Sigmoid colon (tissue), 4 donors: ENCODE results near the gene RASAL1.

Experiments
- POLR2A ChIP-seq, 2 donors: fragments of 450-650 bp; IDR thresholded peaks; one replicate each; pipeline ENCODE4 v1.6.1; 2016; ENCODE audit warnings: antibody characterized with exemption in 2 of 2, mild to moderate bottlenecking in 2 of 2, moderate library complexity in 2 of 2
- POLR2AphosphoS5 ChIP-seq, 4 donors: sonication (generic); formaldehyde crosslinking; IDR thresholded peaks; one replicate each; pipeline ENCODE4 v1.6.1; 2017; ENCODE audit warnings: antibody characterized with exemption in 4 of 4
- TF ChIP-seq, protein P1 (sequence below), 4 experiments: fragments of 450-650 bp in 3 of 4; fragments of 200-600 bp in 1 of 4; IDR thresholded peaks; one replicate each; pipeline ENCODE4 v1.5.1; 2016 to 2019; ENCODE audit warnings: antibody characterized with exemption in 4 of 4, mild to moderate bottlenecking in 3 of 4, moderate library complexity in 2 of 4

DNA sequence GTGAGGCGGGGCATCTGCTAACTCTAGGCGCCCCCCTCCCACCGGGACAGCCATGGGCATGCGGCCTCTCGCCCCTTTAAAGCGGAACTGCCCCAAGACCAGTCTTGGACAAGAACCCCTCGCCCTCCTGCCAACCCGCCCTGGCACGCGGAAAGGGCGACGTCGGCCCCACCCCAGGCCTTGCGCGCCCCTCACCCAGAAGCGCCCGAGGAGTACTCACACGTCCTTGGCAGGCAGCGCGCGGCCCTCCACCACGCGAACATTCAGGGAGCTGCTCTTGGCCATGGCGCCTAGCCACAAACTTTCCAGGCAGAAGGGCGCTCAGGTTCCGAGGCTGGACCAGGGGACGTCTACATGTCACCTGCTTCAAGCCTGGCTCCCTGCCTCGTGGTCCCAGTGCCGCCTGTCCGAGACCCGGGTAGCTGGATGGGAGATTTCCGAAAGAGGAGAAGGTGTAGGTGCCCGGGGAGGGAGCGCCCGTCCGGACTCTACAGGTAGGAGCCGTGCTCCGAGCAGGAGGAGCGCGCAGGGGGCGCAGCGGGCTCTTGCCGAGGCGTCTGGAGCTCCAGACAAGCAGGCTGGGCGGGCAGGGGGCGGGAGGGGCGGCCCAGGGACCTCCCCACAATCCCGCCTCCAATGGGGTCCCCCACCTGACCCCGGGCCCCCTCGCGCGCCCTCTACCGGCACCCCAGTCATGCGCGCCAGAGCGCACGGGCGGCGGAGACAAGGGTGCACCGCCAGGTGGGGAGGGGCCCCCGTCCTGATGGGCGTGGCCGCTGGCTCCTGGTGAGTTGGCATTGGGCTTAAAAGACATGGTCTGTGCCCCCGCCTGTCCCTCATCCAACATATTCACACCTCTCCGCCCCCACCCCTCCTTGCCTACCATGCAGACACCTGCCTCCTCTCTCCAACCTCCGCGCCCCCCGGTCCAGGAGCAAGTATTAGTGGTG lies at the start of gene RASAL1:
- TF ChIP-seq POLR2AphosphoS5 (IDR thresholded peaks at IDR 0.05) (no peak), POLR2A (IDR thresholded peaks at IDR 0.05) (no peak)
- TF ChIP-seq, protein P1, sequence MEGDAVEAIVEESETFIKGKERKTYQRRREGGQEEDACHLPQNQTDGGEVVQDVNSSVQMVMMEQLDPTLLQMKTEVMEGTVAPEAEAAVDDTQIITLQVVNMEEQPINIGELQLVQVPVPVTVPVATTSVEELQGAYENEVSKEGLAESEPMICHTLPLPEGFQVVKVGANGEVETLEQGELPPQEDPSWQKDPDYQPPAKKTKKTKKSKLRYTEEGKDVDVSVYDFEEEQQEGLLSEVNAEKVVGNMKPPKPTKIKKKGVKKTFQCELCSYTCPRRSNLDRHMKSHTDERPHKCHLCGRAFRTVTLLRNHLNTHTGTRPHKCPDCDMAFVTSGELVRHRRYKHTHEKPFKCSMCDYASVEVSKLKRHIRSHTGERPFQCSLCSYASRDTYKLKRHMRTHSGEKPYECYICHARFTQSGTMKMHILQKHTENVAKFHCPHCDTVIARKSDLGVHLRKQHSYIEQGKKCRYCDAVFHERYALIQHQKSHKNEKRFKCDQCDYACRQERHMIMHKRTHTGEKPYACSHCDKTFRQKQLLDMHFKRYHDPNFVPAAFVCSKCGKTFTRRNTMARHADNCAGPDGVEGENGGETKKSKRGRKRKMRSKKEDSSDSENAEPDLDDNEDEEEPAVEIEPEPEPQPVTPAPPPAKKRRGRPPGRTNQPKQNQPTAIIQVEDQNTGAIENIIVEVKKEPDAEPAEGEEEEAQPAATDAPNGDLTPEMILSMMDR (IDR thresholded peaks at IDR 0.05), result no peak
